Superior temporal gyrus (tissue), 1 donor: ENCODE data around the gene VWA8.
"Not testable (repeated sequence)": the region's sequence is repeated elsewhere in the genome, so short reads cannot be mapped to it uniquely, and the experiment has no call there.

Experiments used
- DNase-seq: peaks from one replicate; pipeline ENCODE4 v3.0.0-alpha.2; 2016; ENCODE audit errors: extremely low spot score

The VWA8 gene

GRCh38 chr13:41557719-41558118, 403.2 kb downstream of the VWA8 start:
- no peak for DNase-seq

GRCh38 chr13:41554626-41555386, 406.1 kb downstream of the VWA8 start:
- DNase-seq: no peak

- DNase-seq: no peak
These were observed 406.7 kb downstream of the VWA8 start for GRCh38 chr13:41554180-41554579.

GRCh38 chr13:41552031-41552430, 408.9 kb downstream of the VWA8 start:
- no peak for DNase-seq

GRCh38 chr13:41550276-41550675, 410.6 kb downstream of the VWA8 start:
- no peak for DNase-seq

GRCh38 chr13:41549491-41549890, 411.4 kb downstream of the VWA8 start:
- DNase-seq: no peak

GRCh38 chr13:41548910-41549309, 412.0 kb downstream of the VWA8 start:
- peak; percentile 71 for DNase-seq

- no peak for DNase-seq
These were observed 412.9 kb downstream of the VWA8 start for GRCh38 chr13:41548031-41548430.

GRCh38 chr13:41547251-41548000, 413.5 kb downstream of the VWA8 start:
- DNase-seq: peak; percentile 96

GRCh38 chr13:41546372-41547190, 414.3 kb downstream of the VWA8 start:
- peak; percentile 64 for DNase-seq

GRCh38 chr13:41545432-41545707, 415.5 kb downstream of the VWA8 start:
- no peak for DNase-seq

- no peak for DNase-seq
These were observed 417.1 kb downstream of the VWA8 start for GRCh38 chr13:41543664-41544300.

- not testable (repeated sequence) for DNase-seq
These were observed 418.1 kb downstream of the VWA8 start for GRCh38 chr13:41542799-41543198.

GRCh38 chr13:41542281-41542680, 418.6 kb downstream of the VWA8 start:
- no peak for DNase-seq

- no peak for DNase-seq
These were observed 419.6 kb downstream of the VWA8 start for GRCh38 chr13:41541142-41541938.

- not testable (repeated sequence) for DNase-seq
These were observed 420.7 kb downstream of the VWA8 start for GRCh38 chr13:41540240-41540639.

GRCh38 chr13:41533266-41534052, 427.4 kb downstream of the VWA8 start:
- no peak for DNase-seq

GRCh38 chr13:41528021-41528420, 432.9 kb downstream of the VWA8 start:
- DNase-seq: no peak

- DNase-seq: no peak
These were observed 440.0 kb downstream of the VWA8 start for GRCh38 chr13:41520660-41521630.
